IPS DF 4.7 (cell line): ENCODE data around the gene MEGF11.
"Not testable (repeated sequence)": the region's sequence is repeated elsewhere in the genome, so short reads cannot be mapped to it uniquely, and the experiment has no call there.

ENCODE experiments used
- DNase-seq: peaks from one replicate; pipeline ENCODE4 v3.0.0-alpha.2; 2013; ENCODE audit warnings: low spot score; ENCODE audit errors: extremely low read depth

MEGF11 gene

GRCh38 chr15:65903296-65904073 is 350.1 kb downstream of the MEGF11 start:
- no peak for DNase-seq

DNA sequence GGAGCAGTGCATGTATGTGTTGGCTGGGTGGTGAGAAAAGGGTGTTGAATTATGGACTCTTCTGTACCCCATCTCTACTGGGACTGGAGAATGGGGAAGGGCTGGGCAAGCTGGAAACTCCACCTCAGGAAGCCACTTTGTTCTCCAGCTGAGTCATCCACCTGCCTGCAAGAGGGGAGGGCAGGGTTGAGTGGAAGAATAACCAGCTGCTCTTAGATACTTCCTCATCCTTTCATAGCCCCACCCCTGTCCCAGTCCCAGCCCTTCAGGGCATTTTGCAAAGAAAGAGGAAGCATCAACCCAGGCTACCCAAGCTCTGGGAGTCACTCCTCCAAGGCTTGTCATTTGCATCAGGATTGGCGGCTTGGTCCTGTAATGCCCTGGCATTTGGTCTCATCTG is 351.2 kb downstream of the MEGF11 start:
- DNase-seq: no peak

GRCh38 chr15:65901836-65902235 is 351.7 kb downstream of the MEGF11 start:
- DNase-seq: no peak

- DNase-seq: no peak
These were observed 352.2 kb downstream of the MEGF11 start for GRCh38 chr15:65901336-65901735.

DNA sequence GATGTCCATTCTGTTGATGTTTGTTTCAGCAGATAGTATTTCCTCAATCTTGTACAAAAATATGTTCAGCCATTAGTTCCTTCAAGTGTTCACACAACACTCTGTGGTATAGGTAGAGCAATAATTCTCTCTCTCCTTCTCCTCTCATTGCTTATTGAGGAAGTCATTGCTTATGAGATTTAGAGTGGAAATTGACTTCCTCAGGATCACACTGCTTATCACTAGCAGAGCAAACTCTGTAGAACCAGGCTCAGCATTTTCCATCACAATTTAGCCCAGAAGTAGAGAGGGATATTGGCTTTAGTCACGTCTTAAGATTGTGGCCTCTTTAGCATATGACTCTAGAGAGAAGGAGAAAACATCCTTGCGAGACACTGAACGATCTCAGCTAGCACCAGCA is 353.1 kb downstream of the MEGF11 start:
- no peak for DNase-seq

DNA sequence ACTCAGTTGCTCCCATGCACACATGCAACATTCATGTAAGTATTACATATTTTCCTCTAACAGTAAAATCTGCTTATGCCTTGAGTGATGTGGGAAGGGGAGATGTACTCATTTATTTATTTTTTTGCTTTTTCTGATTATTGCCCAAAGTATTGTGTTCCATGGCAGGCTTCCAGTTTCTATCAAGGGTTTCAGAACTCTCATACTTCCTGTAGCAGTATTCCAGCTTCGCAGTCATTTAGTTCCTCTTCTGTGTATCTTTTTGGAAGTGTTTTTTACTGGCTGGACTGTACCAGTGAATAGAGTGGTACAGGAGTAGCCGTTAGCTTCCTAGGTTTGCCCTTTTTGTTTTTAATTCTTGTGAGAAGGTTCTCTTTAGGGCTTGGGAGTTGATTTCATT is 357.3 kb downstream of the MEGF11 start:
- DNase-seq: no peak

DNA sequence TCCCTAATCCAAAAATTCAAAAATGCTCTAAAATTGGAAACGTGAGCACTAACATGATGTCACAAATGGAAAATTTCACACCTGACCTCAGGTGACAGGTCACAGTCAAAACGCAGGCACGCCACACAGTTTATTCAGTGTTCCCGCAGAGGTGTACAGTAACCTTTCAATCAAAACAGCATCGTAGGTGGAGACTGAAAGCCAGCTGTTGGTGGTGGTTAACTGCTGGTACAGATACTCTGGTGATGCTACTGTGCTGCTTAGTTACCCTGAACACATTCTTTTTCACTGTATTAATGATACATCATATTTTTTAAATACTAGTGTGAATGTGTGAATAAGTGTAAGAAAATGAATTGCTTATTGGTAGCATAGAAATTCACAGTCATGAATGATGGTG is 360.5 kb downstream of the MEGF11 start:
- no peak for DNase-seq

DNA sequence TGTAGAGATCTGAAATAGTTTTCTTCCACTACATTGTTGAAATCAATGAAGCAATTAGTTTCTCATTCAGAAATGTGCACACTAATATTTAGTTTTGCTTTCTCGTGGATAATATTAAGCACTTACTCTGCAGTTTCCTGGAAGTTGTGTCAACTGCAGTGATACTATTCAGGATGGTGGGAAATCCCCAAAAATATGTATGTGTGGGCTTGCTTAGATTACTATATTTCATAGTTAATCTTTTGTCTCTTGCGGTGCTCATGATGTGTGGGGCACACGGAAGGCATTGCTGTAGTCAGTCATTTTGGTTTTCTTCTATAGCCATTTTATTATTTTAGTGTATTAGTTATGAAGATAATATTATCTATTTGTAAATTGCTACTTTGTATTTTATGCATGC is 364.6 kb downstream of the MEGF11 start:
- no peak for DNase-seq

GRCh38 chr15:65887565-65887964 is 366.0 kb downstream of the MEGF11 start:
- DNase-seq: no peak

DNA sequence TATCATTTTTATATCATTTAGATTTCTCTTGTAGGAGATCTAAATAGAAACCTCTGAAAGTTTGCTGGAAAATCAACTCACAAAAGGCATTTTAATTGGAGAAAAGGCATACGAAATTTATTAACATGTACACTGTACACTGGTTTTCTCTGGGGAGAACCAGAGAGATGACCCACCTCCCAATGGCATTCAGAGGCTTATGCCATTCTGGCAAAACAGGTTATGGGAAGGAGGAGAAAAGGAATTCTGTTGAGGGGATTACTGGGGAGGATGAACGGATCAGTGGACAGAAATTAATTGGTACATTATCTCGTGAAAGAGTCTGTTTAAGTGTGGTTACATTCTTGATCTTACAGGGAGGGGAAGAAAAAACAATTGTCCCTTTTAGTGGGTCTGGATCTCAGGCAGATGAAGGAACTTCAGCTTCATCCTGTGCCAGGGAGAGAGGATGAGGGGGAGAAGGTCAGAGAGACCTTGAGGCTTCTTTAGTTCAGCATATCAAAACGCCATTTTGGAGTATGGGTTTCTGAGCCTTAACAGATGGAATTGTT is 367.8 kb downstream of the MEGF11 start:
- no peak for DNase-seq

DNA sequence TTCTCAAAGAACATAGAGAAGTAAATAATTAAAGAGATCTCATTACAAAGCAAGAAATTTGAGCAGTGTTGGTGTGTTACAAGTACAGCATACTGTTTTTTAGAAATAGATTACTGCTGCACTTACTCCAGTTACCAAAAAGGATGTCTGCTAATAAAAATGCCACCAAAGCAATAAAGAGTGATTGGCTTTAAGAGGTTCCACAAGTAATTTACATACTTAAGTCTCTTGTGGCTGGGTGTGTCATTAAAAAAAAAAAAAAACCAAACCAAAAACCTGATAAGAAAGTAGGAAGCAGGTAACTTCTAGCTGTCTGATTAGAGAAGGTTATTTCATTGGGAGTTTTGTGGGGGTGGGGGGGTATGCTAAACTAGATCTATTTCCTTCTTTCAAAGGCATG is 369.0 kb downstream of the MEGF11 start:
- DNase-seq: no peak

DNA sequence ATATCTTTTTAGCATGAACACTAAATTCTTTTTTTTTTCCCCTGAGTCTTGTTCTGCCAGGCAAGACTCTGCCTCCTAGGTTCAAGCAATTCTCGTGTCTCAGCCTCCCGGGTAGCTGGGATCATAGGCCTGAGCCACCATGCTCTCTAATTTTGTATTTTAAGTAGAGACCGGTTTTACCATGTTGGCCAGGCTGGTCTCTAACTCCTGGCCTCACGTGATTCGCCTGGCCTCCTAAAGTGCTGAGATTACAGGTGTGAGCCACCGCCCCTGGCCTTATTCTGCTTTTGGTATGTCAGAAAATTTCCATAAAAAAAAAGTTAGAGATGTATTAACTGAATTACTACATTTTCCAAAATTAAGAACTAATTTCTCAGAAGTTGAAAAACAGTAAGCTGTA is 370.0 kb downstream of the MEGF11 start:
- DNase-seq: no peak

- no peak for DNase-seq
These were observed 371.6 kb downstream of the MEGF11 start for GRCh38 chr15:65881766-65882434.

- DNase-seq: no peak
These were observed 375.8 kb downstream of the MEGF11 start for GRCh38 chr15:65877749-65878148.

DNA sequence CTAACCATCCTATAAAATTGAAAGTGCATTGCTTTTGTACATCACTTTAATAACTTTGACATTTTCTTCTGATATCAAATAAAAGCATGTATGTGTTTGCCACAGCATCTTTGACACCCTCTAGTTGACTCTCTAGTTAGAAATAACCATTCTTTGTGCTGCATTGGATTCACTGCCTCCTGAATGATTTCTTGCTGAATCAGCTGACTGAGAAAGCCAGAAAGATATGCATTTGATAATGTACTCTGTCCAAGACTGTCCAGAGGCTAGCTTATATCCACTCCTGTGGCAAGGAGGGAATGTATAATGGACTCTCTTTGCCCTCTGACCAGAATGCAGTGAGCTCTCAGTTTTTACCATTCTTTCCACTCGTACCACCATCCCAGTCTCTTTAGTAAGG is 378.1 kb downstream of the MEGF11 start:
- no peak for DNase-seq

DNA sequence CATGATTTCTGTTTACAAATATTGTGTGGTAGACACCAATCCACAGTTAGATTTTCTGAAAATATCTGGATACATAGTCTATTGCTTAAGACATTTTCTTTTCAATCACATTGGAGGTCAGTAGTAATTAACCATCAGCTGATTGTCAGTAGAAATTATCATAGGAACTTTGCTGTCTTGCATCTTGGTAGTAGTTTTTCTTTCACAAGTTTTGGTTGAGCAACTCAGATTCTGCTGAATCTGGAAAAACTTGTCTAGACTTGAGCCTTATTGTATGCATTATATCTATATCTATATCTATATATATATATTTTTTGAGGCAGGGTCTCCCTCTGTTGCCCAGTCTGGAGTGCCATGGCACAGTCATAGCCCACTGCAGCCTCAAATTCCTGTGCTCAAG is 380.3 kb downstream of the MEGF11 start:
- no peak for DNase-seq

DNA sequence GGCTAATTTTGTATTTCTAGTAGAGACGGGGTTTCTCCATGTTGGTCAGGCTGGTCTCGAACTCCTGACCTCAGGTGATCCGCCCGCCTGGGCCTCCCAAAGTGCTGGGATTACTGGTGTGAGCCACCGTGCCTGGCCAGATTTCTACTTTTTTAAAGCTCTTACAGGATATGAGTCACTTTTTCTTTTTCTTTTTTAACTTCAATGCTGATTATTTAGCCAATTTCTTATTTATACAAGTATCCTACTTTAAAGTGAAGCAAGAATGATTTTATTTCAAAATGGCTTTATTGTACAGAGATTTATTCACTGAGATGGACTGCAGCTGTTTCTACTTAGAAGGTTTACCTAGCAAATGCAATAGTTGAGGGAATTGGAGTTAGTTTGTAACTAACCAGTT is 381.0 kb downstream of the MEGF11 start:
- DNase-seq: not testable (repeated sequence)

DNA sequence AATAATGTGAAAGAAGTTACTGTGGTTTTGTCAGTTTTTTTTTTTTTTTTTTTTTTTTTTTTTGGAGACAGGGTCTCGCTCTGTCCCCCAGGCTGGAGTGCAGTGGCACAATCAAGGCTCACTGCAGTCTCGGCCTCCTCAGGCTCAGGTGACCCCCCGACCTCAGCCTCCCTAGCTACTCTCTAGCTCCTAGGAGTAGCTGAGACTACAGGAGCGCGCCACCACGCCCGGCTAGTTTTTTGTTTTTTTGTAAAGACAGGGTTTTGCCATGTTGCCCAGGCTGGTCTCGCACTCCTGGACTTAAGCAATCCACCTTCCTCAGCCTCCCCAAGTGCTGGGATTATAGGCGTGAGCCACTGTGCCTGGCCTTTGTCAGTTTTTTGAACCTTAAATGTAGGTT is 381.7 kb downstream of the MEGF11 start:
- not testable (repeated sequence) for DNase-seq

GRCh38 chr15:65870889-65871533 is 382.5 kb downstream of the MEGF11 start:
- no peak for DNase-seq

GRCh38 chr15:65869954-65870871 is 383.3 kb downstream of the MEGF11 start:
- DNase-seq: no peak
